ENCODE data around the gene MYT1.

MYT1 gene

DNA sequence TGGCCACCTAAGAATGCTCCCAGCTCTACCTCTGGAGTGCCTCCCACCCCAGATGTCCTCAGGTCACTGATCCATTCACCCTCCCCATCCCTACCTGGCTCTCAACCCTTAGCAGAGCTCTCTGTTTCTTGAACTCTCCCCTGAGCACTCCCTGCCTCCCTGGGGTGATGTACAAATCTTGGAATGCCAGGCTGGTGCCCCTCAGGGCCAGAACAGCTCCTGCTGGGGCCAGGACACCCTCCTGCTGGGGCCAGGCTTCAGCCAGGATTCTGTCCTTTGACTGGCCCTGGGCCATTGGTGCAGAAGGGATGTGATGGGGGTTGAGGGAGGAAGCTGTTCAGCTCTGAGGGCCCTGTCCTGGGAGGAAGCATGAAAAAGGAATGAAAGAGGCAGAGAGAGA is 30.0 kb downstream of the MYT1 start:
- Mint-ChIP-seq H3K4me1 (no peaks in the 10 kb centered on the region), H3K27ac (no peak overlapping the region), H3K9me3 (no peaks in the 10 kb centered on the region), H3K4me3 (no peak overlapping the region), H3K36me3 (no peaks in the 10 kb centered on the region), H3K27me3 (peaks cover 44% of the 10 kb centered on the region)
- CTCF ChIA-PET, result interaction anchor here (0.6 kb wide), 1 partner anchor 40 kb away, joined by 3 read pairs; no protein-coding TSS in a partner anchor
- no peak for DNase-seq

- peaks cover 2% of the 10 kb centered on the region for H3K36me3 Mint-ChIP-seq
- CTCF ChIA-PET, result no interaction called here
- no peaks in the 10 kb centered on the region for H3K4me1 Mint-ChIP-seq
- peaks cover 28% of the 10 kb centered on the region for H3K27me3 Mint-ChIP-seq
- peaks cover 3% of the 10 kb centered on the region for H3K9me3 Mint-ChIP-seq
- H3K4me3 Mint-ChIP-seq, result no peak overlapping the region
- no peak overlapping the region for H3K27ac Mint-ChIP-seq
- no peak for DNase-seq
These were observed 32.1 kb downstream of the MYT1 start for GRCh38 chr20:64196309-64196708.

DNA sequence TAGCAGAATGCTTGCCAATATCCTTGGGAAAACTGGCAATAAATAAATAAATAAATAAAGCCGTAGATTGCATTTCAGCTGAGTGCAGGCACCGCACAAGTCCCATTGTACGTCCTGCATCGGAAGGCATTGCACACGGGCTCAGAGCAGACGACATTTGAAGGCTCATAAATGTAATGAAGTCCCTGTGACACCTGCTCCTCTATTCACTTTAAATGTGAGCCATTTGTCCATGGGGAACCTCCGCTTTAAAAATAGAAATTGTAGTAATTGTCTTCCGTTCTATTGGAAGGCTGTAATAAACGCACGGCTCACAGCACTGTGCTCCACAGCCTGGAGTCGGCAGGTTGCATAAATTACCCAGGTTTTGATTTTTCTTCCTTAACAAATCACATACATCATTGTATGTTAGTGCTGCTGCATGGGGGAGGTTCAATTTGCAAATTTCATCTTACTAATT is 32.6 kb downstream of the MYT1 start:
- no peak for DNase-seq
- CTCF ChIA-PET, result no interaction called here
- Mint-ChIP-seq H3K27me3 (peaks cover 27% of the 10 kb centered on the region), H3K36me3 (peaks cover 2% of the 10 kb centered on the region), H3K9me3 (peaks cover 3% of the 10 kb centered on the region), H3K4me1 (no peaks in the 10 kb centered on the region), H3K27ac (no peak overlapping the region), H3K4me3 (no peak overlapping the region)

- CTCF ChIA-PET, result no interaction called here
- peaks cover 16% of the 10 kb centered on the region for H3K27me3 Mint-ChIP-seq
- DNase-seq, result no peak
- H3K4me3 Mint-ChIP-seq, result no peak overlapping the region
- H3K27ac Mint-ChIP-seq, result no peak overlapping the region
- H3K9me3 Mint-ChIP-seq, result peaks cover 3% of the 10 kb centered on the region
- H3K4me1 Mint-ChIP-seq, result no peaks in the 10 kb centered on the region
- peaks cover 2% of the 10 kb centered on the region for H3K36me3 Mint-ChIP-seq
These were observed 34.1 kb downstream of the MYT1 start for GRCh38 chr20:64198347-64198746.

- Mint-ChIP-seq H3K4me3 (no peak overlapping the region), H3K36me3 (peaks cover 2% of the 10 kb centered on the region), H3K9me3 (peaks cover 3% of the 10 kb centered on the region), H3K27ac (no peak overlapping the region), H3K4me1 (no peaks in the 10 kb centered on the region), H3K27me3 (peaks cover 7% of the 10 kb centered on the region)
- DNase-seq, result no peak
- CTCF ChIA-PET, result no interaction called here
These were observed 35.1 kb downstream of the MYT1 start for GRCh38 chr20:64199395-64199794.

- CTCF ChIA-PET, result no interaction called here
- H3K36me3 Mint-ChIP-seq, result peaks cover 2% of the 10 kb centered on the region
- peaks cover 3% of the 10 kb centered on the region for H3K9me3 Mint-ChIP-seq
- DNase-seq, result no peak
- H3K4me1 Mint-ChIP-seq, result no peaks in the 10 kb centered on the region
- peaks cover 4% of the 10 kb centered on the region for H3K27me3 Mint-ChIP-seq
- no peak overlapping the region for H3K4me3 Mint-ChIP-seq
- no peak overlapping the region for H3K27ac Mint-ChIP-seq
These were observed 36.5 kb downstream of the MYT1 start for GRCh38 chr20:64200740-64201139.

DNA sequence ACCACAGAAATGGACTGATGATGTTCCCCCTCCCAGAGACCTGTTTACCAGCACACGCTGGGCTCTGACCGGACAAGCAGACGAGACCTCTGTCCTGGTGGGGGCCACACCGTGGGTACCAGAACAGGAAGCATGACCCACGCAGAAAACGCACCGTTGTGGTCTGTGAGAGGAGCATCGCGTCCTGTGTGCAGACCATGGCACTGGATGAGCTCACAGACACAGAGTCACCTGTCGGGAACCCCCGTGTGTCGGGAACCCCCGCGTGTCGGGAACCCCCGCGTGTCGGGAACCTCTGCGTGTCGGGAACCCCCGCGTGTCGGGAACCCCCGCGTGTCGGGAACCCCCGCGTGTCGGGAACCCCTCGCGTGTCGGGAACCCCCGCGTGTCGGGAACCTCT is 37.4 kb downstream of the MYT1 start:
- peaks cover 3% of the 10 kb centered on the region for H3K9me3 Mint-ChIP-seq
- H3K27me3 Mint-ChIP-seq, result no peaks in the 10 kb centered on the region
- CTCF ChIA-PET, result no interaction called here
- no peak for DNase-seq
- no peak overlapping the region for H3K27ac Mint-ChIP-seq
- H3K4me1 Mint-ChIP-seq, result no peaks in the 10 kb centered on the region
- peaks cover 2% of the 10 kb centered on the region for H3K36me3 Mint-ChIP-seq
- no peak overlapping the region for H3K4me3 Mint-ChIP-seq

DNA sequence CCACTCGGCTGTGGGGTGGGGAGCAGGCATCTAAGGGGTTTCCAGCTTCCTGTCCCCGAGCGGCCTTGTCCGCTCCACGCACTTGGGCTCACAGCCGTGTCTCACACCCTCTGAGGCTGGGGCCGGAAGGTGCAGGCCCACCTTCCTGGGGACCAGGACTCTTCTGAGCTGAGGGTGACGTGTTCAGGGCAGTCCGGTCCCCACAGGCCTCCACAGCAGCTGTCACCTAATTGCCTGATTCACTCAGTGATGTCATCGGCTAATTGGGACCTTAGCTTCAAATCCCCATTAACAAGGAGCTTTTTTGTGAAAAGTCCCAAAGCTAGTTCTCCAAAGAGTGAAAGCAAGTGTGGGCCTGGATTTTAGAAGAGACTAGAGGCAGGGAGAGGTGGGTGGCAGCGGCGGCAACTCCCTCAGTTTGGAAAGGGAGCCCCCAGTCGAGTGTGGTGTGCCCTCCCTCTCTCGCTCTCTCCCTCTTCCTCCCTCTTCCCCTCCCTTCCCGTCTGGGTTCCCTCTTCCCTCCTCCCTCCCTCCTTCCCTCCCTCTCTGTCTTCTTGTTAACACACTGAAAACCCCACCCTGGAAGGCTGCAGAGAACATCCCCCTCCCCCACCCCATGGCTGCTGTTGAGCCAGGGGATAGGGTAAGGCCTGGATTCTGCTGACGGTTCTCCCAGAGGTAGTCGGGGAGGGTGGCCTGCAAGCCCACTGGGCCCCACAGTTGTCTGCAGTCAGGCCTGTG is 39.0 kb downstream of the MYT1 start:
- peaks cover 2% of the 10 kb centered on the region for H3K36me3 Mint-ChIP-seq
- peaks cover 3% of the 10 kb centered on the region for H3K9me3 Mint-ChIP-seq
- CTCF ChIA-PET, result no interaction called here
- H3K27ac Mint-ChIP-seq, result no peak overlapping the region
- no peaks in the 10 kb centered on the region for H3K4me1 Mint-ChIP-seq
- no peaks in the 10 kb centered on the region for H3K27me3 Mint-ChIP-seq
- no peak overlapping the region for H3K4me3 Mint-ChIP-seq
- no peak for DNase-seq

- peaks cover 3% of the 10 kb centered on the region for H3K9me3 Mint-ChIP-seq
- CTCF ChIA-PET, result no interaction called here
- no peaks in the 10 kb centered on the region for H3K27me3 Mint-ChIP-seq
- peaks cover 2% of the 10 kb centered on the region for H3K36me3 Mint-ChIP-seq
- no peak for DNase-seq
- H3K4me1 Mint-ChIP-seq, result no peaks in the 10 kb centered on the region
- H3K4me3 Mint-ChIP-seq, result no peak overlapping the region
- H3K27ac Mint-ChIP-seq, result no peak overlapping the region
These were observed 41.4 kb downstream of the MYT1 start for GRCh38 chr20:64205611-64206026.

DNA sequence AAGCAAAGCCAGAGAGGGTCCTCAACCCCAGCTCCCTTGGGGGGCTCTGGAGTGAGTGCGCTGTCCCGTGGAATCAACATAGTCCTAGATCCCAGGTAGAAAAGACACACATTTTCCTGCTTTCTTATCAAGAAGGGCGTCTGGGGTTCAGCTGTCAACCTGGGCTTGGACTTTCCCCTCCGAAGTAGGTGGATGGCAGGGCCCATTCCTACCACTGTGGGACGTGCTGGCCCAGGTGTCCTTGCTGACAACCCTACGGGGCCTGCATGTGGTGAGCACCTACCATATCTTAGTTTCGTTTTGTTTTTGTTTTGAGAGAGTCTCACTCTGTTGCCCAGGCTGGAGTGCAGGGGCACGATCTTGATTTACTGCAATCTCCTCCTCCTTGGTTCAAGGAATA is 42.4 kb downstream of the MYT1 start:
- Mint-ChIP-seq H3K9me3 (no peaks in the 10 kb centered on the region), H3K27me3 (no peaks in the 10 kb centered on the region)

GRCh38 chr20:64207641-64208590 is 43.7 kb downstream of the MYT1 start:
- CTCF ChIA-PET, result no interaction called here
- no peaks in the 10 kb centered on the region for H3K9me3 Mint-ChIP-seq
- no peak overlapping the region for H3K27ac Mint-ChIP-seq
- no peaks in the 10 kb centered on the region for H3K36me3 Mint-ChIP-seq
- no peak overlapping the region for H3K4me3 Mint-ChIP-seq
- peaks cover 2% of the 10 kb centered on the region for H3K27me3 Mint-ChIP-seq
- no peaks in the 10 kb centered on the region for H3K4me1 Mint-ChIP-seq
- DNase-seq, result no peak

More for the DNA sequence above, 42.4 kb downstream of the MYT1 start:
- DNase-seq, result no peak
- Mint-ChIP-seq H3K36me3 (no peaks in the 10 kb centered on the region), H3K4me3 (no peak overlapping the region), H3K4me1 (no peaks in the 10 kb centered on the region), H3K27ac (no peak overlapping the region)
- CTCF ChIA-PET, result no interaction called here

- H3K27ac Mint-ChIP-seq, result no peak overlapping the region
- no peak overlapping the region for H3K4me3 Mint-ChIP-seq
- H3K9me3 Mint-ChIP-seq, result no peaks in the 10 kb centered on the region
- CTCF ChIA-PET, result no interaction called here
- peaks cover 7% of the 10 kb centered on the region for H3K27me3 Mint-ChIP-seq
- no peaks in the 10 kb centered on the region for H3K36me3 Mint-ChIP-seq
- no peak for DNase-seq
- H3K4me1 Mint-ChIP-seq, result no peaks in the 10 kb centered on the region
These were observed 44.9 kb downstream of the MYT1 start for GRCh38 chr20:64209148-64209547.

GRCh38 chr20:64210656-64211369 is 46.6 kb downstream of the MYT1 start:
- no peaks in the 10 kb centered on the region for H3K9me3 Mint-ChIP-seq
- peaks cover 8% of the 10 kb centered on the region for H3K27me3 Mint-ChIP-seq
- H3K4me3 Mint-ChIP-seq, result no peak overlapping the region
- DNase-seq, result no peak
- H3K27ac Mint-ChIP-seq, result no peak overlapping the region
- peaks cover 9% of the 10 kb centered on the region for H3K4me1 Mint-ChIP-seq
- no peaks in the 10 kb centered on the region for H3K36me3 Mint-ChIP-seq
- CTCF ChIA-PET, result no interaction called here

GRCh38 chr20:64211874-64212658 is 47.8 kb downstream of the MYT1 start:
- Mint-ChIP-seq H3K4me1 (peaks cover 9% of the 10 kb centered on the region), H3K27ac (no peak overlapping the region), H3K4me3 (no peak overlapping the region), H3K27me3 (peaks cover 12% of the 10 kb centered on the region), H3K36me3 (no peaks in the 10 kb centered on the region), H3K9me3 (no peaks in the 10 kb centered on the region)
- no peak for DNase-seq
- CTCF ChIA-PET, result no interaction called here
